ENCODE data around the gene PSG11. TPM values are rescaled to one million over a fixed set of nuclear protein-coding genes. Genes with fewer than 3 reads are reported as not detected.

Gene PSG11
- total RNA-seq, 1 donor from 2014 or later: not detected

GRCh38 chr19:42961119-42961518 lies 65.2 kb downstream of the PSG11 start:
- H3K27me3 ChIP-seq: no peaks in the 10 kb centered on the region
- H3K4me1 ChIP-seq: no peaks in the 10 kb centered on the region
- H3K36me3 ChIP-seq: no peaks in the 10 kb centered on the region
- no peak overlapping the region for H3K27ac ChIP-seq
- no peak for DNase-seq (ENCODE audit: extremely low spot score in 2 of 2)
- no peaks in the 10 kb centered on the region for H3K9me3 ChIP-seq
- TF ChIP-seq POLR2A (IDR thresholded peaks at IDR 0.05) (no peak), POLR2AphosphoS5 (IDR thresholded peaks at IDR 0.05; ENCODE audit: insufficient read depth in 1 of 2, low read depth in 1 of 2) (no peak), CTCF (IDR thresholded peaks at IDR 0.05) (no peak)
- H3K4me3 ChIP-seq: no peak overlapping the region
- intact Hi-C loops (cut with DNase I): no loop called here

Other genes with a start within 250 kb of the PSG11 start
- not detected for gene PSG1, start 146.8 kb downstream of the PSG11 start, total RNA-seq
- gene PSG6, start 108.6 kb downstream of the PSG11 start, total RNA-seq: not detected
- gene PSG7, start 89.3 kb downstream of the PSG11 start, total RNA-seq: not detected
- gene PSG2, start 56.2 kb upstream of the PSG11 start, total RNA-seq: not detected
- not detected for gene PSG5, start 160.1 kb upstream of the PSG11 start, total RNA-seq
- 8.3 TPM for gene PSG4, start 179.2 kb upstream of the PSG11 start, total RNA-seq
- gene PSG9, start 243.1 kb upstream of the PSG11 start, total RNA-seq: not detected

All from vagina (tissue), 2 donors.